HG02588 (cell line): ENCODE measurements around the gene NELL2.

ENCODE experiments used
- ATAC-seq: cut with Tn5 transposase; IDR thresholded peaks from one replicate; pipeline ENCODE4 v1.9.1; 2021; ENCODE audit warnings: mild to moderate bottlenecking, moderate library complexity; ENCODE audit not compliant: unreplicated experiment

The NELL2 gene

DNA sequence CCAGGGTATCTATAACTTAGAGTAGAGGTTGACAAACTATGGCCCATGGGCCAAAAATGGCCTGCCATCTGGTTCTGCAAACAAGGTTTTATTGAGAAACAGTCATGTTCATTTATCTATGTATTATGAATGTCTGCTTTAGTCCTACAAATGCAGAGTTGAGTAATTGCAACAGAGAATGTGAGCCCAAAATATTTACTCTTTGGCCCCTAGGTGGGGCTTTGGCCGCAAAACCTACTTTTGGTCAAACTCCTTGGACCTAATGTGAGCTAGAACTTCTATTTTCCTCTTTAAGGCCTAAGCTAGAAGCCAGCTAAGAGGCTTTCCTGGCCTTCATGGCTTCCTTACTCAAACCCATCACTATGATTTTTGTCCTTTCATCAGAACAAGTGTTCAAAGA, 379.1 kb downstream of the NELL2 start:
- ATAC-seq = no peak

DNA sequence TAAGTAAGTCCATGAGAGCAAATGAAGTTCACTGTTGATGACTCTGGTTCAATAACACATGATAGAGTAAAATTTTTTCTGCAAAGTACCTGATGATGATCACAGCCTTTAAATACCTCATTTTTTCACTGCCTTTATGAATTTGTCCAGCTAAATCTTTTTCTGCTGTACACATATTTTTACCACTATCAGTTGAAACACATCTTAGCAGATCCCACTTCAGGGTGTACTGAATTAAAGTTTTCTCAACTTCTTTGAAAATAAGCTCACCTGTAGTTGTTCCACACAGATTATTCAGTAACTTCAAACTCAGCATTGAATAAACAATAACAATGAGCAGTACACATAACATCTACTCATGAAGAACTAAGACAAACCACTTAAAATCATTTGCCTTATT, 385.9 kb downstream of the NELL2 start:
- ATAC-seq = no peak

DNA sequence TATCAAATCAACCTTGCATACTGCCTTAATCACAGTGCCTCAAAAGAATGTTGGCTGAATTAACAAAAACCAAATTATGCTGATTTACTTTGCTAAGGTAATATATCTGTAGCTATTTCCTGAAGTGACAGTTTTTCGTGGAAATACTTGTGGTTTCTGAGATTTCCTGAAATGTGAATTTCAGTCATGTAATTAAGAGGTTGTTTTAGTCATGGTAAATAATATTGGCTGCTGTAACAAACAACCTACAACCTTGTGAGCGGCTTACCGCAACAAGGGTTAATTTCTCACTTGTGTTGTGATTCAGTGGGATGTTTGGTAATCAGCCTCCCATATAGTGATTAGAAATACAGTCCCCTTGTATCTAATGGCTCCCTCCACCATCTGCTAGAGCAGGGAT, 387.9 kb downstream of the NELL2 start:
- no peak for ATAC-seq

DNA sequence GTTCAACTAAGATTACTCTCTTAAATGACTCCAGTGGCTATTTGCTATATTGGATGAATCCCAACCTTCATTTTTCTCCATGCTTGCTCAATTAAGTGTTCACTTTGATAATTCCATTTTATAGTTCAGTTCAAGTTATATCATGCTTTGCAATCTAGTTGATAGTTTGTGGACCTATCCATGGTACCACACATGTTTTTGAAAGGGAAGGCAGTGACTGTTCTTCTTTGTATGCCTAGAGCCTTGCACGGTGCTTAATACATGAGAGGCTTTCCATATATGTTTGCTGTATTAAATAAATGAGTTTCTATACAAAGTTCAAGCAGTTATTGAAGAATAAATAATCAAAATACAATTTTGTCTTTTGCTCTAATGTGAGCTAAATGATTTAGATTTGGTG, 391.3 kb downstream of the NELL2 start:
- no peak for ATAC-seq

GRCh38 chr12:44477331-44477980, 398.7 kb downstream of the NELL2 start:
- ATAC-seq = no peak

- no peak for ATAC-seq
Measured at GRCh38 chr12:44476683-44477082, 399.4 kb downstream of the NELL2 start.

DNA sequence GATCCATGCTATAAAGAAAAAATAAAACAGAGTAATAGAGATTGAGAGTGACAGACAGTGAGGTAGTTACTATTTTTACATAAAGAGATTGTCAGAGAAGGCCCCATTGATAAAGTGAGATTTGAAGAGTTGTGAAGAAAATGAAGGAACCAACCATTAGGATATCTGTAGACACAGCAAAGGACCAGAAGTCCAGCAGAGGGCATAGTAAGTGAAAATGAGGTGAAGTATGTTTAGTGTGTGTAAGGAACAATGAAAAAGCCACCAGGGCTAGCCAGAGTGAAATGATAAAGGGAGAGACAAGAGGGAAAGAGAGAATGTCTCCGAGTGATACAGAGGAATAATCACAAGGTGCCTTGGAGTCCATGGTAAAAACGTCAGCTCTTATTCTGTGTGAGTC, 411.0 kb downstream of the NELL2 start:
- no peak for ATAC-seq

- no peak for ATAC-seq
Measured at GRCh38 chr12:44464180-44464579, 411.9 kb downstream of the NELL2 start.

- no peak for ATAC-seq
Measured at GRCh38 chr12:44462729-44463128, 413.4 kb downstream of the NELL2 start.

DNA sequence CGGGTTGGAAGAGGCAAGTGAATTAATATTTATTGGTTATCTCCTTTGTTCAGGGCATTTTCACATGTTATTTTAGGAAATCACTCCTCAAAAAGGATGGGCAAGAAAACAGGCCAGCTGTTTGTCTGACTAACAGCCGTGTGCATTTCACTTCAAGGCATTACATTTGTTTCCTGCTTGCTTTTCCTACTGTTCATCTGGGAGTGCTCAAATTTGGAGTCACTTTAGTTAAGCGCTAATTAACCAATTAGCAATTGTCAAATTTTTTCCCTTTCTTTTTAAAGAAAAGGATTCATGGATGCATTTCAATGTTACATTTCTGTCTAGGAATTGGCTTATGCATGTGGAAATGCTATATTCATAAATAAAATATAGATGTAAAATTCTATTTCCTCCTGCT, 415.9 kb downstream of the NELL2 start:
- ATAC-seq = no peak

GRCh38 chr12:44459569-44459968, 416.5 kb downstream of the NELL2 start:
- ATAC-seq = no peak
